Naive thymus-derived CD4-positive, alpha-beta T cell (primary cell): ENCODE results near the gene TTC33. TPM values are rescaled to one million over a fixed set of nuclear protein-coding genes. Genes with fewer than 3 reads are reported as not detected.
A peak's percentile ranks its signal among the peaks of the same experiment; 100 is the strongest.

Source experiments
- ATAC-seq: fragments of 150-1000 bp; cut with Tn5 transposase; 2 replicates; pipeline ENCODE4 v1.10.0; 2021; ENCODE audit warnings: mild to moderate bottlenecking, moderate library complexity
- CTCF ChIA-PET: fragments of 350-600 bp; sonication (Branson Sonifier 250); formaldehyde crosslinking; loops from one replicate; lab custom pipeline; 2021; ENCODE audit warnings: antibody characterized with exemption; lab: Charles Lee
- POLR2A ChIA-PET: fragments of 350-600 bp; sonication (Branson Sonifier 250); formaldehyde crosslinking; loops from one replicate; lab custom pipeline; 2021; ENCODE audit warnings: antibody characterized with exemption, inconsistent platforms; lab: Charles Lee
- DNase-seq, 9 donors: peaks; one replicate each; pipeline versions ENCODE4 v3.0.0 to v3.0.0-alpha.2; 2020 to 2022; ENCODE audit warnings: mixed read lengths in 1 of 9
- H3K27ac ChIP-seq: one replicate; pipeline ENCODE4 v1.7.0; 2013; ENCODE audit warnings: mild to moderate bottlenecking, low read depth, low read length, moderate library complexity
- H3K27me3 ChIP-seq, 2 donors: one replicate each; pipeline ENCODE4 v1.7.0; 2013; ENCODE audit warnings: low read length in 2 of 2, mild to moderate bottlenecking in 2 of 2, moderate library complexity in 2 of 2; ENCODE audit not compliant: control insufficient read depth in 2 of 2, insufficient read depth in 2 of 2
- H3K36me3 ChIP-seq, 3 experiments: 1 replicate in 2 of 3; 2 replicates in 1 of 3; pipeline ENCODE4 v1.7.0; 2013; ENCODE audit warnings: low read length in 3 of 3, mild to moderate bottlenecking in 3 of 3, moderate library complexity in 1 of 3; ENCODE audit not compliant: insufficient read depth in 3 of 3, control insufficient read depth in 2 of 3
- H3K4me1 ChIP-seq, 2 donors: one replicate each; pipeline ENCODE4 v1.7.0; 2013; ENCODE audit warnings: low read length in 2 of 2, mild to moderate bottlenecking in 2 of 2, moderate library complexity in 1 of 2; ENCODE audit not compliant: control insufficient read depth in 2 of 2, insufficient read depth in 2 of 2
- H3K4me3 ChIP-seq: 2 replicates; pipeline ENCODE4 v1.7.0; 2013; ENCODE audit warnings: mild to moderate bottlenecking, low read length
- H3K9me3 ChIP-seq, 3 experiments: 1 replicate in 2 of 3; 2 replicates in 1 of 3; pipeline ENCODE4 v1.7.0; 2013; ENCODE audit warnings: low read length in 3 of 3; ENCODE audit not compliant: control insufficient read depth in 2 of 3
- H3K27ac Mint-ChIP-seq, 9 donors: one replicate each; pipeline ENCODE4 v1.8.0; 2020 to 2022; ENCODE audit warnings: mixed read lengths in 9 of 9, mild to moderate bottlenecking in 8 of 9, moderate library complexity in 5 of 9, inconsistent platforms in 2 of 9
- H3K27me3 Mint-ChIP-seq, 5 donors: one replicate each; pipeline ENCODE4 v1.8.0; 2021 to 2022; ENCODE audit warnings: mixed read lengths in 5 of 5, mild to moderate bottlenecking in 1 of 5
- H3K36me3 Mint-ChIP-seq, 5 donors: one replicate each; pipeline ENCODE4 v1.8.0; 2020 to 2022; ENCODE audit warnings: mixed read lengths in 5 of 5, mild to moderate bottlenecking in 3 of 5, inconsistent platforms in 1 of 5
- H3K4me1 Mint-ChIP-seq, 7 donors: one replicate each; pipeline ENCODE4 v1.8.0; 2020 to 2022; ENCODE audit warnings: mixed read lengths in 7 of 7, mild to moderate bottlenecking in 3 of 7, inconsistent platforms in 1 of 7
- H3K4me3 Mint-ChIP-seq, 10 donors: one replicate each; pipeline ENCODE4 v1.8.0; 2020 to 2022; ENCODE audit warnings: mild to moderate bottlenecking in 10 of 10, mixed read lengths in 10 of 10, moderate library complexity in 6 of 10, inconsistent platforms in 2 of 10
- H3K9me3 Mint-ChIP-seq, 11 donors: one replicate each; pipeline ENCODE4 v1.8.0; 2020 to 2022; ENCODE audit warnings: mixed read lengths in 11 of 11, mild to moderate bottlenecking in 4 of 11, inconsistent platforms in 1 of 11, moderate library complexity in 1 of 11
- intact Hi-C, 2 donors: fragments of 100-400 bp; cut with micrococcal nuclease; formaldehyde crosslinking; loops; one replicate each; pipeline ENCODE4 v1.15.1; 2023
- polyA plus RNA-seq, 2 donors: library from polyadenylated mRNA; unstranded; fragments of 300-500 nt; fragmentation: Illumina TruSeq; gene quantifications; one replicate each; pipeline ENCODE4 v1.2.3, GENCODE V29; 2021
- total RNA-seq, 6 experiments: library from RNA in 5 of 6; stranded (reverse) in 5 of 6; gene quantifications; 1 replicate in 5 of 6; 2 replicates in 1 of 6; pipeline ENCODE4 v1.2.3 and lab custom pipeline; 2021 to 2026

The TTC33 gene
- total and polyA plus RNA-seq, 7 experiments from 2014 or later = 7.0 to 19.0 (median 14.0) TPM

- Mint-ChIP-seq H3K4me1 (peaks cover 6 to 21% (median 15%) of the 10 kb centered on the region in 7 donors), H3K9me3 (peaks cover 0 to 2% (median 0%) of the 10 kb centered on the region in 11 donors), H3K36me3 (peaks cover 0 to 8% (median 0%) of the 10 kb centered on the region in 5 donors), H3K4me3 (no peak overlapping the region), H3K27me3 (no peaks in the 10 kb centered on the region), H3K27ac (no peak overlapping the region)
- POLR2A ChIA-PET = interaction anchor here (0.7 kb wide), 1 partner anchor 298 kb away, joined by 3 read pairs; no protein-coding TSS in a partner anchor
- intact Hi-C loops = no loop called here
- Histone ChIP-seq H3K9me3 (no peaks in the 10 kb centered on the region), H3K27ac (no peak overlapping the region), H3K27me3 (no peaks in the 10 kb centered on the region), H3K4me3 (no peak overlapping the region), H3K36me3 (no peaks in the 10 kb centered on the region), H3K4me1 (no peaks in the 10 kb centered on the region)
- DNase-seq (no peak), ATAC-seq (no peak)
- CTCF ChIA-PET = no interaction called here
Observed at GRCh38 chr5:40584054-40584453, 171.7 kb downstream of the TTC33 start.

GRCh38 chr5:40578501-40579451 is 177.0 kb downstream of the TTC33 start:
- CTCF ChIA-PET = interaction anchor here (0.7 to 1.0 kb wide), 2 partner anchors 24 to 112 kb away, joined by 3 to 4 read pairs; no protein-coding TSS in a partner anchor
- peak overlapping the region; percentile 6 to 85 (median 73) for H3K27ac Mint-ChIP-seq
- peaks cover 0 to 4% (median 0%) of the 10 kb centered on the region in 5 donors for H3K36me3 Mint-ChIP-seq
- intact Hi-C loops = loop anchor here (1.0 to 5.0 kb wide), 7 partner anchors 14 to 196 kb away; no protein-coding TSS in a partner anchor
- ATAC-seq = peak; percentile 45
- peak overlapping the region; percentile 11 for H3K27ac ChIP-seq
- H3K4me1 Mint-ChIP-seq = peaks cover 14 to 35% (median 24%) of the 10 kb centered on the region in 7 donors
- POLR2A ChIA-PET = interaction anchor here (0.8 kb wide), 1 partner anchor 108 kb away, joined by 3 read pairs; no protein-coding TSS in a partner anchor
- peaks cover 0 to 2% (median 0%) of the 10 kb centered on the region in 11 donors for H3K9me3 Mint-ChIP-seq
- H3K9me3 ChIP-seq = no peaks in the 10 kb centered on the region
- peak overlapping the region in 9 of 10 donors; percentile 61 to 83 (median 79) for H3K4me3 Mint-ChIP-seq
- peak in 4 of 9 donors; percentile 7 to 45 (median 8) for DNase-seq
- no peak overlapping the region for H3K4me3 ChIP-seq
- H3K36me3 ChIP-seq = no peaks in the 10 kb centered on the region
- no peaks in the 10 kb centered on the region for H3K27me3 ChIP-seq
- H3K27me3 Mint-ChIP-seq = no peaks in the 10 kb centered on the region
- H3K4me1 ChIP-seq = no peaks in the 10 kb centered on the region

- H3K27me3 ChIP-seq = no peaks in the 10 kb centered on the region
- no peak overlapping the region for H3K27ac ChIP-seq
- Mint-ChIP-seq H3K27ac (peak overlapping the region in 3 of 9 donors; percentile 26 to 76 (median 75)), H3K27me3 (no peaks in the 10 kb centered on the region), H3K9me3 (no peaks in the 10 kb centered on the region), H3K4me3 (no peak overlapping the region), H3K36me3 (no peaks in the 10 kb centered on the region), H3K4me1 (peaks cover 15 to 35% (median 24%) of the 10 kb centered on the region in 7 donors)
- intact Hi-C loops = loop anchor here (2.0 to 5.0 kb wide), 6 partner anchors 15 to 195 kb away; no protein-coding TSS in a partner anchor
- no peaks in the 10 kb centered on the region for H3K4me1 ChIP-seq
- H3K36me3 ChIP-seq = no peaks in the 10 kb centered on the region
- CTCF ChIA-PET = no interaction called here
- no peak overlapping the region for H3K4me3 ChIP-seq
- DNase-seq (no peak), ATAC-seq (no peak)
- no peaks in the 10 kb centered on the region for H3K9me3 ChIP-seq
- POLR2A ChIA-PET = no interaction called here
Observed at GRCh38 chr5:40577718-40578117, 178.0 kb downstream of the TTC33 start.

- Mint-ChIP-seq H3K4me1 (peaks cover 15 to 36% (median 24%) of the 10 kb centered on the region in 7 donors), H3K27me3 (no peaks in the 10 kb centered on the region), H3K27ac (no peak overlapping the region), H3K36me3 (no peaks in the 10 kb centered on the region), H3K9me3 (peaks cover 0 to 5% (median 0%) of the 10 kb centered on the region in 11 donors), H3K4me3 (no peak overlapping the region)
- H3K36me3 ChIP-seq = no peaks in the 10 kb centered on the region
- H3K27ac ChIP-seq = no peak overlapping the region
- H3K9me3 ChIP-seq = no peaks in the 10 kb centered on the region
- no peak for DNase-seq
- H3K4me3 ChIP-seq = no peak overlapping the region
- no peaks in the 10 kb centered on the region for H3K4me1 ChIP-seq
- POLR2A ChIA-PET = no interaction called here
- intact Hi-C loops = loop anchor here (5.0 kb wide), 3 partner anchors 71 to 194 kb away; no protein-coding TSS in a partner anchor
- CTCF ChIA-PET = no interaction called here
- no peaks in the 10 kb centered on the region for H3K27me3 ChIP-seq
- ATAC-seq = no peak
Observed at GRCh38 chr5:40575921-40576320, 179.8 kb downstream of the TTC33 start.

- DNase-seq (no peak), ATAC-seq (no peak)
- POLR2A ChIA-PET = interaction anchor here (0.8 kb wide), 1 partner anchor 283 kb away, joined by 3 read pairs; no protein-coding TSS in a partner anchor
- H3K27ac Mint-ChIP-seq = no peak overlapping the region
- no peaks in the 10 kb centered on the region for H3K36me3 Mint-ChIP-seq
- Histone ChIP-seq H3K27me3 (no peaks in the 10 kb centered on the region), H3K4me3 (no peak overlapping the region), H3K36me3 (no peaks in the 10 kb centered on the region), H3K9me3 (no peaks in the 10 kb centered on the region), H3K4me1 (no peaks in the 10 kb centered on the region), H3K27ac (no peak overlapping the region)
- H3K27me3 Mint-ChIP-seq = no peaks in the 10 kb centered on the region
- intact Hi-C loops = loop anchor here (5.0 kb wide), 3 partner anchors 72 to 193 kb away; no protein-coding TSS in a partner anchor
- H3K4me3 Mint-ChIP-seq = no peak overlapping the region
- CTCF ChIA-PET = no interaction called here
- H3K4me1 Mint-ChIP-seq = peaks cover 15 to 37% (median 22%) of the 10 kb centered on the region in 7 donors
- H3K9me3 Mint-ChIP-seq = peaks cover 0 to 5% (median 0%) of the 10 kb centered on the region in 11 donors
Observed at GRCh38 chr5:40575411-40575810, 180.3 kb downstream of the TTC33 start.

- ChIA-PET POLR2A (no interaction called here), CTCF (no interaction called here)
- ATAC-seq = no peak
- Mint-ChIP-seq H3K4me1 (peaks cover 0 to 29% (median 12%) of the 10 kb centered on the region in 7 donors), H3K4me3 (no peak overlapping the region), H3K27me3 (peaks cover 0 to 4% (median 0%) of the 10 kb centered on the region in 5 donors), H3K9me3 (peaks cover 0 to 6% (median 0%) of the 10 kb centered on the region in 11 donors), H3K27ac (no peak overlapping the region), H3K36me3 (no peaks in the 10 kb centered on the region)
- Histone ChIP-seq H3K9me3 (no peaks in the 10 kb centered on the region), H3K27ac (no peak overlapping the region), H3K4me3 (no peak overlapping the region), H3K27me3 (no peaks in the 10 kb centered on the region), H3K4me1 (no peaks in the 10 kb centered on the region), H3K36me3 (no peaks in the 10 kb centered on the region)
- DNase-seq = no peak
- intact Hi-C loops = loop anchor here in 1 of 2 donors (5.0 kb wide), 1 partner anchor 51 kb away; no protein-coding TSS in a partner anchor
Observed at GRCh38 chr5:40572937-40573336, 182.8 kb downstream of the TTC33 start.
